Inferior parietal cortex (tissue), 1 donor: Measurements from ENCODE around the gene LLGL2.

Source experiments
- DNase-seq: peaks from one replicate; pipeline ENCODE4 v3.0.0-alpha.2; 2016; ENCODE audit errors: extremely low spot score

The LLGL2 gene

DNA sequence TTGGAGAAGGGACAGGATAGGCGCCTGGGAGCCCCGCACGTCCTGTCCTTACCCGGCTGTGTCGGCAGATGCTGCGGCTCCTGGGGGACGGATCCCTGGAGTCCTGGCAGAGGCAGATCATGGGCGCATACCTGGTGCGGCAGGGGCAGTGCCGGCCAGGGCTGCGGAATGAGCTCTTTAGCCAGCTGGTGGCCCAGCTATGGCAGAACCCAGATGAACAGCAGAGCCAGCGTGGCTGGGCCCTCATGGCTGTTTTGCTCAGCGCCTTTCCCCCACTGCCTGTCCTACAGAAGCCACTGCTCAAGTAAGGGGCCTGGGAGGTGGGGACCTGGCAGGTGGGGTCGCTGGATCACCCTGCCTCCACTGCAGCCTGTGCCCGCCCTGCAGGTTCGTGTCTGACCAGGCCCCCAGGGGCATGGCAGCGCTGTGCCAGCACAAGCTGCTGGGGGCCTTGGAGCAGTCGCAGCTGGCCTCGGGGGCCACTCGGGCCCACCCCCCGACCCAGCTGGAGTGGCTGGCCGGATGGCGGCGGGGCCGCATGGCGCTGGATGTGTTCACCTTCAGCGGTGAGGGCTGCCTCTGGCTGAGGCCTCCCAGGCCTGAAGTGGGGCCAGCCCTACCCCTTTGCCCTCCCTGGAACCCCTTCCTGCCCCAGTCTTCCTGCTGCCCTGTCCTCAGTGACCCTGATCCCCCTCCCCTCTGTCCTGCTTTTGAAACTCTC lies 87.6 kb downstream of the LLGL2 start:
- no peak for DNase-seq

DNA sequence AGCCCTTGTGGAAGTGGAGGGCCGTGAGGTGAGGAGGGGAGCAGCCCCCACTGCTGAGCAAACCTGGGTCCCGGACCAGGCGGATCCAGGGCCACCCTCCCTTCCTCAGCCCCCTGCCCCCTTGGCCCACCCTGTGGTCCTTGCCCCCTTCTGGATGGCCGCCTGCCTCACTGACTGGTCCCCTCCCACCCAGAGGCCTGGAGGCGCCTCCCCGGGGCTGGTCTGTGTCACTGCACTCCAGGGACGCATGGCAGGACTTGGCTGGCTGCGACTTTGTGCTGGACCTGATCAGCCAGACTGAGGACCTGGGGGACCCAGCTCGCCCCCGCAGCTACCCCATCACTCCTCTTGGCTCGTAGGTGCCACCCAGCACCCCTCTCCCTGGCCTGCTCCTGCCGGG lies 88.5 kb downstream of the LLGL2 start:
- no peak for DNase-seq

DNA sequence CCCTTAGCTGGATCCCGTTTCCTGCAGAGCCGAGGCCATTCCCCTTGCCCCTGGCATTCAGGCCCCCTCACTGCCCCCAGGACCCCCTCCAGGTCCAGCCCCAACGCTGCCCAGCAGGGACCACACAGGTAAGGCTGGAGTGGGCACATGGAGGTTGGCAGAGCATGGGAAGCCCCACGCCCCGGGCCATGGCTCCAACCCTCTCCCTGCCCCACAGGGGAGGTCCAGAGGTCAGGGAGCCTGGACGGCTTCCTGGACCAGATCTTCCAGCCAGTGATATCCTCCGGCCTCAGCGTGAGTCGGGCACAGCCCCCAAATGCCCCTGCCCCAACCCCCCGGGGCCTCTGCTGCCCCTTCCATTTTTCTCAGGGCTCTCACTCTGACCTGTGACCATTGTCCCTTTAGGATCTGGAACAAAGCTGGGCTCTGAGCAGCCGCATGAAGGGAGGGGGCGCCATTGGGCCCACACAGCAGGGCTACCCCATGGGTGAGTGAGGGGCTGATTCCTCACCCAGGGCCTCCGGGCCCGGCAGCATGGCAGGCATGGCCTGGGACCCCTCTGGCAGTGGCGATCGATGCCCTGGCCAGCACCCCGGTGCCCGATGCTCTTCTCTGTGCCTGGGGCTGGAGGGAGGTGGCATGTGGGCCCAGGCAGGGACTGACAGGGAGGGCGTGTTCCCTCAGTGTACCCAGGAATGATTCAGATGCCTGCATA lies 89.2 kb downstream of the LLGL2 start:
- no peak for DNase-seq

DNA sequence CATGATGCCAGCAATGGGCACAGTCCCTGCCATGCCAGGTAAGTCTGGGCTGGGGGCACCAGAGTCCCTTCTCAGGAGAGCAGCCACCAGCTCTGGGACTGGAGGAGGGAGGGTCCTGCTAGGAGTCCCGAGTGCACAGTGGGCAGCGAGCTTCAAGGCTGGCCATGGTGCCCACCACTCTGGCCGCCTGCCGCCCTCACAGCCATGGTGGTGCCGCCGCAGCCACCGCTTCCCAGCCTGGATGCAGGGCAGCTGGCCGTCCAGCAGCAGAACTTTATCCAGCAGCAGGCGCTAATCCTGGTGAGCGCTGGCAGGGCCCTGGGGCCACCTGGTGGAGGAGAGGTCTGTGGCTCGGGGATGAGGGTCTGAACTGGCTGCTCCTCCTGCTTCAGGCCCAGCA lies 89.8 kb downstream of the LLGL2 start:
- DNase-seq: no peak

DNA sequence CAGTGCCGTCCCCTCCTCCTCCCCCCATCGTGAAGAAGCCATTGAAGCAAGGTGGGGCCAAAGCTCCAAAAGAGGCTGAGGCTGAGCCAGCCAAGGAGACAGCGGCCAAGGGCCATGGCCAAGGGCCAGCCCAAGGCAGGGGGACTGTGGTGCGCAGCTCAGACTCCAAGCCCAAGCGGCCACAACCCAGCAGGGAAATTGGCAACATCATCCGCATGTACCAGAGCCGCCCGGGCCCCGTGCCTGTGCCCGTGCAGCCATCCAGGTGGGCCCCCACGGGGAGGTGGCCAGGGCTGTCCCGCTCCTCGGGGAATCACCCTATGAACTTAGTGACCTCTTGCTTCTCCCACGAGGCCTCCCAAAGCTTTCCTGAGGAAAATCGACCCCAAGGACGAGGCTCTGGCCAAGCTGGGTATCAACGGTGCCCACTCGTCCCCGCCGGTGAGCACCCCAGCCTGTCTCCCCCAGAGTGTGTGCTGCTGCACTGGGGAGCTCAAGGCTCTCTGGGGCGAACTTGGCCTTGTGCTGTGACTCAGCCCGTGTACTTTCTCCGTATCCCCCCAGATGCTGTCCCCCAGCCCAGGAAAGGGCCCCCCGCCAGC lies 91.1 kb downstream of the LLGL2 start:
- no peak for DNase-seq

DNA sequence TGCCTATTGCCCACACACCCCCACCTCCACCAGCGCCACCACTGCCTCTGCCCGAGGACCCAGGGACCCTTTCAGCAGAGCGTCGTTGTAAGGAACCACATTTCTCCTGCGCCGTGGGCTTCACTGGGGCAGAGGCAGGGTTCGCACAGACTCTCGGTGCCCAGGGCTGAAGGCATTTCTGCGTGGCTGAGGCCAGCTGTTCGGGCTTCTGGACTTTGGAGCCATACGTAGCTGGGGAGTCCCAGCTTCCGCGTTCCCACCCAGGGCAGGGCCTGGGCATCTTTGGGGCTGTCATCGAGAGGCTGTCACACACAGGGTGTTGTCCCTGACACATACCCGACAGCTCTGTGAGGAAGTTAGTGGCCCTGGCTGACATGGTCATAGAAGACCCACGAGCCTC lies 91.7 kb downstream of the LLGL2 start:
- DNase-seq: no peak

DNA sequence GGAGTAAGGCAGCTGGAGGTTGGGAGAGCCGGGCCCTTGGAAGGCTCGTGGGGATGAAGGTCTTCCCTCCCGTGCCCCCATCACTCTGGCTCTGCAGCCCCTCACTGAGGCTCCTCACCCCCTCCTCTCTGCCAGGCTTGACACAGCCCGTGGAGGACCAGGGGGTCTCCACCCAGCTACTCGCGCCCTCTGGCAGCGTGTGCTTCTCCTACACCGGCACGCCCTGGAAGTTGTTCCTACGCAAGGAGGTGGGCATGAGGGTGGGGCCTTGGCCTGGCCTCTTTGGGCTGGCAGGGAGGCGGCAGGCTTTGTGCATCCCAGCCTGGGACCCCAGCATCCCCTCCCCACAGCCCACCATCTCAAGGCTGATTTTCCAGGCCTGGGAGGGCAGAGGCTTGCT lies 92.2 kb downstream of the LLGL2 start:
- no peak for DNase-seq

DNA sequence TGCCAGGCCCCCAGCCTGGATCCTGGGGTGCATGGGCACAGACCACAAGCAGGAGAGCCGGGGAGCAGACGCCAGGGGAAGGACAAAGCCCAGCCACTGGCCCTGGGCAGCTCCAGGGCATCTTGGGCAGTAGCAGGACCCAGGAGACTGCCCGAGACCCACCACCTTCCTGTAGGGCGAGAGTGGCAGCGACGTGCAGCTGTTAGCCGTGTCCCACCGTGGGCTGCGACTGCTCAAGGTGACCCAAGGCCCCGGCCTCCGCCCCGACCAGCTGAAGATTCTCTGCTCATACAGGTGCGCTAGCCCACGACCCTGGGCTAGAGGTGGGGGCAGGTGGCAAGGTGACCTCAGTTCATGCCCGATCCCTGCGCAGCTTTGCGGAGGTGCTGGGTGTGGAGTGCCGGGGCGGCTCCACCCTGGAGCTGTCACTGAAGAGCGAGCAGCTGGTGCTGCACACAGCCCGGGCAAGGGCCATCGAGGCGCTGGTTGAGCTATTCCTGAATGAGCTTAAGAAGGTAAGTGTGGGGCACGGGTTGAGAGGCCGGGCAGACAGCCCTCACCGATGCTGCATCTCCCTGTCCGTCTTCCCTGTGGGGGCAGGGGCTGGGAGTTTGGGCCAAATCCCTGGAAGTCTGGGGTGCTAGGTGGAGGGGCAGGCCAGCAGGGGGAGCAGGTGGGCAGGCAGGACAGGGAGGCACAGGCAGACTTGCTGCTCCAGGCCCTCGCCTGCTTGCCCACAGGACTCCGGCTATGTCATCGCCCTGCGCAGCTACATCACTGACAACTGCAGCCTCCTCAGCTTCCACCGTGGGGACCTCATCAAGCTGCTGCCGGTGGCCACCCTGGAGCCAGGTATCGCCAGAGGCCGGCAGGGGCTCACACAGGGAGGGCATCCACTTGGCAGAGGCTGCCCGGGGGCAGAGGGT lies 94.3 kb downstream of the LLGL2 start:
- DNase-seq: no peak

DNA sequence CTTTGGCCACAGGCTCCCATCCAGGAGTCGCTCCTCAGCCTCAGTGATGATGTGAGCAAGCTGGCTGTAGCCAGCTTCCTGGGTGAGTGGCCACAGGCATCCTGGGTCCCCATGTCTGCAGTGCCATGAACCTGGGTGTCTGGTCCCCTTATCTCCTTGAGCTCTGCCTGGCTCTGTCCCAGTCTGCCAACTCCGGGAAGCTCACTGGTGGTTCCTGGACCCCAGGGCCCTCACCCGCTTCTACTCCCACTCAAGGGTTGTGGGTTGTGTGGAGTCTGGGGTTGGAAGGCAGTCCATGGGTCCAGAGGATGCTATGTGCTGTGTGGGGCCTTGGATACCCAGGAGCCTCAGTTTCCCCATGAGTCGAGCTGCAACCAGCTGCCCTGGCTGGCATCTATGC lies 96.0 kb downstream of the LLGL2 start:
- DNase-seq: no peak

DNA sequence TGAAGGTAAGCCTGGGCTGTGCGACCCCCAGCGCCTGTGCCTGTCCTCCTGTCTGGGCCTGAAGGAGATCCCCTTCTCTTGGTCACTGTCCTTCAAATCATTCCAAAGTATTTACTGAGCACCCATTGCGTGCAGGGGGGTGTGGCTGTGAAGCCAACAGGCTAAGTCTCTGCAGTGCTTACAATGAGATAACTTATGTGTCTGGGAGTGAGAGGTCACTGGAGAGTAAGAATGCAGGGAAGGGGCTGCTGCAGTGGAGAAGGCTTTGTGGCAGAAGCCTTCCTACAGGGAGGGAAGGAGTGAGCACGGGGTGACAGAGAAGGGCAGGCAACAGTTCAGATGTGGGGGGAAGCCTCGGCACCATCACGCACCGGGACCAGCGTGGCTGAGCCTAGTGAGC lies 96.6 kb downstream of the LLGL2 start:
- no peak for DNase-seq

DNA sequence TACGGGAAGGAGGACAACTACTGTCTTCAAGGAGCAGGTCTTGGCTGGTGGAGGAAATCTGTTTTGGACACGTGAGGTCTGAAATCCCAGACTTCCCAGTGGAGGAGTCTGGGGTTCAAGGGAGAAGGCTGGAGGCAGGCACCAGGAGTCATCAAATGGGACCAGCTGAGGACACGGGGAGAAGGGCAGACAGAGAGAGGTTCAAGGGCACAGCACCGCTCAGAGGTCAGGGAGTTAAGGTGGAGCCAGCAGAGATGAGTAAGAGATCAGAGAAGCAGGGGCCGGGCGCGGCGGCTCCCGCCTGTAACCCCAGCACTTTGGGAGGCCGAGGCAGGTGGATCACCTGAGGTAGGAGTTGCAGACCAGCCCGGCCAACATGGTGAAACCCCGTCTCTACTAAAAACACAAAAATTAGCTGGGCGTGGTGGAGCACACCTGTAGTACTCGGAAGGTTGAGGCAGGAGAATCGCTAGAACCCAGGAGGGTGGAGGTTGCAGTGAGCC lies 97.3 kb downstream of the LLGL2 start:
- DNase-seq: no peak

DNA sequence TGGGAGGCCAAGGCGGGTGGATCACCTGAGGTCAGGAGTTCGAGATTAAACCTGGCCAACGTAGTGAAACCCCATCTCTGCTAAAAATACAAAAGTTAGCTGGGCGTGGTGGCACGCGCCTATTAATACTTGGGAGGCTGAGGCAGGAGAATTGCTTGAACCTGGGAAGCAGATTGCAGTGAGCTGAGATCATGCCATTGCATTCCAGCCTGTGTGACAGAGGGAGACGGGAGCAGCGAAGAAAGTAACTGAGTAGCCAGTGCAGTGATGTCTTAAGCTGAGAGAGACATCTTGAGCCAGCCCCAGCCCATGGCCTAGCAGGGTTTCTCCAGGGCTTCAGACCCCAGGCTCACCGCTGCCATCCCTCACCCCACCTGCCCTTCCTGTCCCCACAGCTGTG lies 97.9 kb downstream of the LLGL2 start:
- DNase-seq: no peak

DNA sequence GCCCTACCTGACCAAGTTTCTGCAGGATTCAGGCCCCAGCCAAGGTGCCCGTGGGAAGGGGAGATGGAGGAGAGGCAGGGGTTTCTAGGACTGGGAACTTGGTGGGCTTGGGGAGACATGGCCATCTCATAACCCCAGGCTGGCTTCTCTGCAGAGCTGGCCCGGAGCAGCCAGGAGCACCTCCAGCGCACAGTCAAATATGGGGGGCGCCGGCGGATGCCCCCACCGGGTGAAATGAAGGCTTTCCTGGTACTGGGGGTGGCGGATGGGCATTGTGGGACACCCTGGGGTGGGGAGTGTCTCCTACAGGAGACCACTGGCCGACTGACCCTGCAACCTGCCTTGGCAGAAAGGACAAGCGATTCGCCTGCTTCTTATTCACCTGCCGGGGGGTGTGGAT lies 98.5 kb downstream of the LLGL2 start:
- DNase-seq: no peak
